Neural cell (in vitro differentiated cells): Measurements from ENCODE around the gene NALCN. TPM values are rescaled to one million over a fixed set of nuclear protein-coding genes. Genes with fewer than 3 reads are reported as not detected.
A peak's percentile ranks its signal among the peaks of the same experiment; 100 is the strongest.

Source experiments
- H2AFZ ChIP-seq: fragments of 200-600, 300-800 bp; sonication (generic), shearing (Covaris generic); 2 replicates; pipeline ENCODE4 v1.6.0; 2014; ENCODE audit warnings: low read depth, mild to moderate bottlenecking, antibody characterized with exemption, low read length, moderate library complexity
- H3F3A ChIP-seq: fragments of 200-600 bp; shearing (Covaris generic); 2 replicates; pipeline ENCODE4 v1.6.1; 2016; ENCODE audit warnings: mild to moderate bottlenecking, moderate library complexity, mixed read lengths, antibody characterized with exemption, low read length; ENCODE audit not compliant: insufficient read depth, poor library complexity, severe bottlenecking
- H3K27ac ChIP-seq: fragments of 200-600, 300-800 bp; sonication (generic), shearing (Covaris generic); 2 replicates; pipeline ENCODE4 v1.5.1; 2014; ENCODE audit warnings: mild to moderate bottlenecking, low read length, moderate library complexity
- H3K27me3 ChIP-seq: fragments of 300-800, 200-600 bp; sonication (generic), shearing (Covaris generic); 2 replicates; pipeline ENCODE4 v1.6.0; 2014; ENCODE audit warnings: mild to moderate bottlenecking, low read depth, low read length, moderate library complexity; ENCODE audit not compliant: insufficient read depth
- H3K36me3 ChIP-seq: fragments of 300-800, 200-600 bp; sonication (generic), shearing (Covaris generic); 2 replicates; pipeline ENCODE4 v1.5.1; 2014; ENCODE audit warnings: mild to moderate bottlenecking, antibody characterized with exemption, low read length, moderate library complexity; ENCODE audit not compliant: insufficient read depth
- H3K4me2 ChIP-seq: fragments of 300-800, 200-600 bp; sonication (generic), shearing (Covaris generic); 2 replicates; pipeline ENCODE4 v1.6.0; 2014; ENCODE audit warnings: mild to moderate bottlenecking, low read length
- H3K4me3 ChIP-seq: fragments of 300-800, 200-600 bp; sonication (generic), shearing (Covaris generic); 2 replicates; pipeline ENCODE4 v1.5.1; 2014; ENCODE audit warnings: mild to moderate bottlenecking, low read length, moderate library complexity
- H3K79me2 ChIP-seq: fragments of 200-600 bp; shearing (Covaris generic); replicated peaks from 2 replicates; pipeline ENCODE4 v1.6.0; 2014; ENCODE audit warnings: mild to moderate bottlenecking, low read length, moderate library complexity; ENCODE audit not compliant: insufficient read depth
- H3K9ac ChIP-seq: fragments of 300-800, 200-600 bp; sonication (generic), shearing (Covaris generic); 2 replicates; pipeline ENCODE4 v1.6.1; 2016; ENCODE audit warnings: mild to moderate bottlenecking, low read length, mixed read lengths
- H3K9me2 ChIP-seq: fragments of 200-600 bp; shearing (Covaris generic); 2 replicates; pipeline ENCODE4 v1.6.1; 2016; ENCODE audit warnings: mild to moderate bottlenecking, low read length, mixed read lengths; ENCODE audit not compliant: insufficient read depth
- H3K9me3 ChIP-seq: fragments of 200-600, 300-800 bp; sonication (generic), shearing (Covaris generic); 2 replicates; pipeline ENCODE4 v1.6.1; 2016; ENCODE audit warnings: mild to moderate bottlenecking, mixed run types, low read length, moderate library complexity, mixed read lengths
- H4K20me1 ChIP-seq: fragments of 200-600 bp; shearing (Covaris generic); 2 replicates; pipeline ENCODE4 v1.6.1; 2016; ENCODE audit warnings: mild to moderate bottlenecking, mixed run types; ENCODE audit not compliant: insufficient read depth
- EP300 ChIP-seq: fragments of 450-650 bp; conservative IDR thresholded peaks from 2 replicates; pipeline ENCODE4 v1.6.1; 2014; ENCODE audit warnings: antibody characterized with exemption, mild to moderate bottlenecking, moderate library complexity; ENCODE audit not compliant: poor library complexity, severe bottlenecking
- EZH2 ChIP-seq: fragments of 200-600, 300-800 bp; shearing (Covaris generic), sonication (generic); IDR thresholded peaks from 2 replicates; pipeline ENCODE4 v1.6.1; 2014; ENCODE audit warnings: antibody characterized with exemption, low read length, borderline replicate concordance, mild to moderate bottlenecking; ENCODE audit not compliant: insufficient read depth, poor library complexity, severe bottlenecking
- MXI1 ChIP-seq: fragments of 450-650 bp; conservative IDR thresholded peaks from 2 replicates; pipeline ENCODE4 v1.6.1; 2014; ENCODE audit warnings: antibody characterized with exemption, mild to moderate bottlenecking; ENCODE audit not compliant: poor library complexity, severe bottlenecking
- POLR2AphosphoS5 ChIP-seq: IDR thresholded peaks from 2 replicates; pipeline ENCODE4 v1.6.1; 2012
- RAD21 ChIP-seq: fragments of 450-650 bp; conservative IDR thresholded peaks from 2 replicates; pipeline ENCODE4 v1.6.1; 2014; ENCODE audit warnings: antibody characterized with exemption, mild to moderate bottlenecking, moderate library complexity
- SMC3 ChIP-seq: fragments of 450-650 bp; conservative IDR thresholded peaks from 2 replicates; pipeline ENCODE4 v1.6.1; 2014; ENCODE audit warnings: antibody characterized with exemption, mild to moderate bottlenecking, moderate library complexity; ENCODE audit not compliant: poor library complexity
- TAF1 ChIP-seq: IDR thresholded peaks from 2 replicates; pipeline ENCODE4 v1.6.1; 2012; ENCODE audit warnings: low read depth
- polyA plus RNA-seq: library from polyadenylated mRNA; depleted of rRNA; stranded (reverse); fragments of >200 nt; gene quantifications from 2 replicates; pipeline ENCODE4 v1.2.3, GENCODE V29; 2014
- TF ChIP-seq, protein P1 (sequence below): IDR thresholded peaks from 2 replicates; pipeline ENCODE4 v1.6.1; 2012; ENCODE audit warnings: borderline replicate concordance
- TF ChIP-seq, protein P2 (sequence below): fragments of 450-650 bp; IDR thresholded peaks from 2 replicates; pipeline ENCODE4 v1.5.1; 2014; ENCODE audit warnings: antibody characterized with exemption, mild to moderate bottlenecking, moderate library complexity; ENCODE audit not compliant: poor library complexity, severe bottlenecking

The NALCN gene
- polyA plus RNA-seq, 1 donor from 2014 or later: 24.1 TPM

DNA sequence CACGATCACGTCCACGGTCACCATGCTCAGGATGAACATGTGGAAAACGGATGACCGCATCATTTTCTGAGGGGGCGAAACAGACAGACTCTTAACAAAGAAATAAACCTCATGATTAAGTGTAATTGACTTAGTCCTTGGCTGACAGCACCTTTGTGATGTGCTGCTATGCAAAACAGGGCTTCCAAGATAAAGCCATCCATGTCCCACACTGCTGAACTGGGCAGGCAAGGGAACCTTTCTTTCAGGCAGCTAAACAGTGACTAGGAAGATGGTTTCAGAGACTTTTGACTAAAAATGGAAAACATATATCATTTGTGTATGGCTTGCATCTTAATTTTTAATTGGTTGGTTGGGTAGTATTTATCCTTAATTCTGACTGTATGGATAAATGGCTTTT lies 157.8 kb downstream of the NALCN start:
- Histone ChIP-seq H4K20me1 (no peaks in the 10 kb centered on the region), H2AFZ (no peak overlapping the region), H3F3A (no peaks in the 10 kb centered on the region), H3K36me3 (no peaks in the 10 kb centered on the region), H3K4me3 (peak overlapping the region; percentile 15), H3K9ac (no peak overlapping the region), H3K27me3 (no peaks in the 10 kb centered on the region), H3K9me3 (no peaks in the 10 kb centered on the region), H3K79me2 (no peaks in the 10 kb centered on the region), H3K27ac (peak overlapping the region; percentile 57), H3K4me2 (no peak overlapping the region), H3K9me2 (no peaks in the 10 kb centered on the region)
- TF ChIP-seq MXI1 (no peak), TAF1 (no peak), POLR2AphosphoS5 (no peak), EP300 (no peak), RAD21 (no peak), SMC3 (no peak), EZH2 (no peak)
- TF ChIP-seq, protein P1, sequence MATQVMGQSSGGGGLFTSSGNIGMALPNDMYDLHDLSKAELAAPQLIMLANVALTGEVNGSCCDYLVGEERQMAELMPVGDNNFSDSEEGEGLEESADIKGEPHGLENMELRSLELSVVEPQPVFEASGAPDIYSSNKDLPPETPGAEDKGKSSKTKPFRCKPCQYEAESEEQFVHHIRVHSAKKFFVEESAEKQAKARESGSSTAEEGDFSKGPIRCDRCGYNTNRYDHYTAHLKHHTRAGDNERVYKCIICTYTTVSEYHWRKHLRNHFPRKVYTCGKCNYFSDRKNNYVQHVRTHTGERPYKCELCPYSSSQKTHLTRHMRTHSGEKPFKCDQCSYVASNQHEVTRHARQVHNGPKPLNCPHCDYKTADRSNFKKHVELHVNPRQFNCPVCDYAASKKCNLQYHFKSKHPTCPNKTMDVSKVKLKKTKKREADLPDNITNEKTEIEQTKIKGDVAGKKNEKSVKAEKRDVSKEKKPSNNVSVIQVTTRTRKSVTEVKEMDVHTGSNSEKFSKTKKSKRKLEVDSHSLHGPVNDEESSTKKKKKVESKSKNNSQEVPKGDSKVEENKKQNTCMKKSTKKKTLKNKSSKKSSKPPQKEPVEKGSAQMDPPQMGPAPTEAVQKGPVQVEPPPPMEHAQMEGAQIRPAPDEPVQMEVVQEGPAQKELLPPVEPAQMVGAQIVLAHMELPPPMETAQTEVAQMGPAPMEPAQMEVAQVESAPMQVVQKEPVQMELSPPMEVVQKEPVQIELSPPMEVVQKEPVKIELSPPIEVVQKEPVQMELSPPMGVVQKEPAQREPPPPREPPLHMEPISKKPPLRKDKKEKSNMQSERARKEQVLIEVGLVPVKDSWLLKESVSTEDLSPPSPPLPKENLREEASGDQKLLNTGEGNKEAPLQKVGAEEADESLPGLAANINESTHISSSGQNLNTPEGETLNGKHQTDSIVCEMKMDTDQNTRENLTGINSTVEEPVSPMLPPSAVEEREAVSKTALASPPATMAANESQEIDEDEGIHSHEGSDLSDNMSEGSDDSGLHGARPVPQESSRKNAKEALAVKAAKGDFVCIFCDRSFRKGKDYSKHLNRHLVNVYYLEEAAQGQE: no peak
- TF ChIP-seq, protein P2, sequence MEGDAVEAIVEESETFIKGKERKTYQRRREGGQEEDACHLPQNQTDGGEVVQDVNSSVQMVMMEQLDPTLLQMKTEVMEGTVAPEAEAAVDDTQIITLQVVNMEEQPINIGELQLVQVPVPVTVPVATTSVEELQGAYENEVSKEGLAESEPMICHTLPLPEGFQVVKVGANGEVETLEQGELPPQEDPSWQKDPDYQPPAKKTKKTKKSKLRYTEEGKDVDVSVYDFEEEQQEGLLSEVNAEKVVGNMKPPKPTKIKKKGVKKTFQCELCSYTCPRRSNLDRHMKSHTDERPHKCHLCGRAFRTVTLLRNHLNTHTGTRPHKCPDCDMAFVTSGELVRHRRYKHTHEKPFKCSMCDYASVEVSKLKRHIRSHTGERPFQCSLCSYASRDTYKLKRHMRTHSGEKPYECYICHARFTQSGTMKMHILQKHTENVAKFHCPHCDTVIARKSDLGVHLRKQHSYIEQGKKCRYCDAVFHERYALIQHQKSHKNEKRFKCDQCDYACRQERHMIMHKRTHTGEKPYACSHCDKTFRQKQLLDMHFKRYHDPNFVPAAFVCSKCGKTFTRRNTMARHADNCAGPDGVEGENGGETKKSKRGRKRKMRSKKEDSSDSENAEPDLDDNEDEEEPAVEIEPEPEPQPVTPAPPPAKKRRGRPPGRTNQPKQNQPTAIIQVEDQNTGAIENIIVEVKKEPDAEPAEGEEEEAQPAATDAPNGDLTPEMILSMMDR: no peak

DNA sequence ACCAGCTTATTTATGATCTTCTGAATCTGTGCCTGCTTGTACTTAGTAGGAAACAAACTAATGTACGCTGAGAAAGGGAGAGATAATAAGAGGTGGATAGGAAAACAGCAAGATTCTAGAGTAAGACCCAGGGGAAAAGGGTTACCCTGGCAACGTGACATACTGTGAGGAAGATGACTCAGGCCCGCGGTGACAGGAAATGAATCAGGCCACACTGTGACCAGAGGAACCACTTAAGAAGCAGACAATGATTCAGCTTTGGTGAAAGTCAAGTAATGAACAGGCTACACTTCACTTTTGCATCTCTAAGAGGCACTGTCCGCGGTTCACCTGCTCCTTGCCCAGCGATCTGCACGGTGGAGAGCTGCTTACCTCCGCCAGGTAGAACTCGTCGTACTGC lies 158.2 kb downstream of the NALCN start:
- Histone ChIP-seq H3K9me3 (no peaks in the 10 kb centered on the region), H3K4me2 (no peak overlapping the region), H3K9me2 (no peaks in the 10 kb centered on the region), H4K20me1 (no peaks in the 10 kb centered on the region), H3K4me3 (peak overlapping the region; percentile 15), H2AFZ (no peak overlapping the region), H3K79me2 (no peaks in the 10 kb centered on the region), H3F3A (no peaks in the 10 kb centered on the region), H3K36me3 (no peaks in the 10 kb centered on the region), H3K9ac (no peak overlapping the region), H3K27ac (peak overlapping the region; percentile 57), H3K27me3 (no peaks in the 10 kb centered on the region)
- TF ChIP-seq MXI1: no peak
- peak; percentile 59 for TF ChIP-seq POLR2AphosphoS5
- TF ChIP-seq, protein P1: no peak
- TF ChIP-seq, protein P2: peak; percentile 27
- peak; percentile 45 for TF ChIP-seq RAD21
- no peak for TF ChIP-seq EZH2
- peak; percentile 41 for TF ChIP-seq SMC3
- TF ChIP-seq TAF1: no peak
- TF ChIP-seq EP300: peak; percentile 22
